Smooth muscle cell (in vitro differentiated cells): ENCODE measurements around the gene GNAL. TPM values are rescaled to one million over a fixed set of nuclear protein-coding genes. Genes with fewer than 3 reads are reported as not detected.
A peak's percentile ranks its signal among the peaks of the same experiment; 100 is the strongest.

Source experiments
- DNase-seq: peaks from one replicate; lab custom pipeline; 2025; ENCODE audit not compliant: unreplicated experiment; lab: John Stamatoyannopoulos, UW
- H2AFZ ChIP-seq: fragments of 200-600 bp; sonication (generic); 2 replicates; pipeline ENCODE4 v1.6.0; 2016; ENCODE audit warnings: antibody characterized with exemption, low read depth, mild to moderate bottlenecking
- H3F3A ChIP-seq: fragments of 200-600 bp; sonication (generic); 2 replicates; pipeline ENCODE4 v1.6.0; 2017; ENCODE audit warnings: antibody characterized with exemption, low read depth
- H3K27ac ChIP-seq: fragments of 200-600 bp; sonication (generic); 2 replicates; pipeline ENCODE4 v1.5.1; 2016; ENCODE audit warnings: low read depth, mild to moderate bottlenecking
- H3K27me3 ChIP-seq: fragments of 200-600 bp; sonication (generic); 2 replicates; pipeline ENCODE4 v1.6.1; 2016; ENCODE audit warnings: low read depth, mild to moderate bottlenecking
- H3K36me3 ChIP-seq: fragments of 200-600 bp; sonication (generic); 2 replicates; pipeline ENCODE4 v1.5.1; 2016; ENCODE audit warnings: low read depth
- H3K4me1 ChIP-seq: fragments of 200-600 bp; sonication (generic); 2 replicates; pipeline ENCODE4 v1.5.1; 2016; ENCODE audit warnings: low read depth
- H3K4me2 ChIP-seq: fragments of 200-600 bp; sonication (generic); 2 replicates; pipeline ENCODE4 v1.6.0; 2016; ENCODE audit warnings: mild to moderate bottlenecking
- H3K4me3 ChIP-seq: fragments of 200-600 bp; sonication (generic); 2 replicates; pipeline ENCODE4 v1.5.1; 2016; ENCODE audit warnings: mild to moderate bottlenecking
- H3K79me2 ChIP-seq: fragments of 200-600 bp; sonication (generic); 2 replicates; pipeline ENCODE4 v1.6.0; 2016; ENCODE audit warnings: low read depth, mild to moderate bottlenecking
- H3K9ac ChIP-seq: fragments of 200-600 bp; sonication (generic); 2 replicates; pipeline ENCODE4 v1.6.0; 2016; ENCODE audit warnings: low read depth
- H3K9me3 ChIP-seq: fragments of 200-600 bp; sonication (generic); replicated peaks from 2 replicates; pipeline ENCODE4 v1.5.1; 2016; ENCODE audit warnings: low read depth
- H4K20me1 ChIP-seq: fragments of 200-600 bp; sonication (generic); 2 replicates; pipeline ENCODE4 v1.6.0; 2016; ENCODE audit warnings: low read depth
- CTCF ChIP-seq: fragments of 200-600 bp; sonication (generic); IDR thresholded peaks from 2 replicates; pipeline ENCODE4 v1.5.1; 2017; ENCODE audit warnings: borderline replicate concordance, mild to moderate bottlenecking, antibody characterized with exemption; ENCODE audit not compliant: insufficient read depth, poor library complexity, severe bottlenecking
- WGBS: methylation state at CpG from one replicate; pipeline ENCODE4 v1.1.7; 2016; ENCODE audit warnings: low lambda C conversion rate; 5-methylcytosine and 5-hydroxymethylcytosine counted together
- polyA plus RNA-seq: library from polyadenylated mRNA; unstranded; fragments of >200 nt; fragmentation: Nextera tagmentation; extraction: Ambion mirVana; gene quantifications from 2 replicates; pipeline ENCODE4 v1.2.1, GENCODE V29; 2016
- total RNA-seq: library from RNA; depleted of rRNA; stranded (reverse); fragments of >200 nt; gene quantifications from 2 replicates; pipeline ENCODE4 v1.2.3, GENCODE V29; 2014

Gene GNAL
- total and polyA plus RNA-seq, 2 experiments from 2014 or later: 1.6 to 5.8 TPM

GRCh38 chr18:11802586-11802985, 113.5 kb downstream of the GNAL start:
- 88% methylated on average over 10 of the region's 10 CpGs for WGBS
- H3K36me3 ChIP-seq: no peaks in the 10 kb centered on the region

GRCh38 chr18:11807233-11807632, 118.2 kb downstream of the GNAL start:
- H3K27me3 ChIP-seq: no peaks in the 10 kb centered on the region
- no peak for TF ChIP-seq CTCF
- no peaks in the 10 kb centered on the region for H4K20me1 ChIP-seq
- 86% methylated on average over 7 of the region's 7 CpGs for WGBS
- H3K9me3 ChIP-seq: no peaks in the 10 kb centered on the region
- H3K4me1 ChIP-seq: peaks cover 10% of the 10 kb centered on the region
- H3K79me2 ChIP-seq: no peaks in the 10 kb centered on the region
- H3F3A ChIP-seq: no peaks in the 10 kb centered on the region
- no peak overlapping the region for H2AFZ ChIP-seq
- H3K36me3 ChIP-seq: no peaks in the 10 kb centered on the region
- H3K4me2 ChIP-seq: no peak overlapping the region
- no peak overlapping the region for H3K4me3 ChIP-seq
- H3K9ac ChIP-seq: no peak overlapping the region
- H3K27ac ChIP-seq: peak overlapping the region; percentile 6
- no peak for DNase-seq

More at GRCh38 chr18:11802586-11802985, 113.5 kb downstream of the GNAL start:
- H3K4me2 ChIP-seq: no peak overlapping the region
- no peak overlapping the region for H3K9ac ChIP-seq
- no peak overlapping the region for H3K4me3 ChIP-seq
- TF ChIP-seq CTCF: no peak
- no peaks in the 10 kb centered on the region for H3K27me3 ChIP-seq
- H3K4me1 ChIP-seq: peaks cover 6% of the 10 kb centered on the region
- no peak overlapping the region for H2AFZ ChIP-seq
- no peak for DNase-seq
- H3K79me2 ChIP-seq: no peaks in the 10 kb centered on the region
- no peaks in the 10 kb centered on the region for H4K20me1 ChIP-seq
- H3K27ac ChIP-seq: no peak overlapping the region
- no peaks in the 10 kb centered on the region for H3K9me3 ChIP-seq
- no peaks in the 10 kb centered on the region for H3F3A ChIP-seq

- no peak overlapping the region for H3K27ac ChIP-seq
Observed at GRCh38 chr18:11808001-11808855, 119.2 kb downstream of the GNAL start.

More at GRCh38 chr18:11808001-11808855, 119.2 kb downstream of the GNAL start:
- no peaks in the 10 kb centered on the region for H3K9me3 ChIP-seq
- no peaks in the 10 kb centered on the region for H3K27me3 ChIP-seq
- no peaks in the 10 kb centered on the region for H3K79me2 ChIP-seq
- H3K4me3 ChIP-seq: no peak overlapping the region
- H4K20me1 ChIP-seq: no peaks in the 10 kb centered on the region
- peaks cover 10% of the 10 kb centered on the region for H3K4me1 ChIP-seq
- H3K36me3 ChIP-seq: no peaks in the 10 kb centered on the region
- H3F3A ChIP-seq: no peaks in the 10 kb centered on the region
- WGBS: 56% methylated on average over 11 of the region's 11 CpGs
- DNase-seq: no peak
- no peak for TF ChIP-seq CTCF
- no peak overlapping the region for H2AFZ ChIP-seq
- H3K4me2 ChIP-seq: no peak overlapping the region
- no peak overlapping the region for H3K9ac ChIP-seq
